H1 (cell line): Measurements from ENCODE around the gene STXBP2. TPM values are rescaled to one million over a fixed set of nuclear protein-coding genes. Genes with fewer than 3 reads are reported as not detected.

ENCODE experiments used
- NANOG ChIP-seq: IDR thresholded peaks from 2 replicates; pipeline ENCODE4 v1.6.1; 2011; ENCODE audit warnings: low read length, low read depth, mild to moderate bottlenecking, inconsistent platforms; ENCODE audit not compliant: insufficient read depth, poor library complexity, severe bottlenecking
- SP1 ChIP-seq: IDR thresholded peaks from 2 replicates; pipeline ENCODE4 v1.6.1; 2011; ENCODE audit warnings: low read depth, low read length
- polyA plus RNA-seq, 7 experiments: library from polyadenylated mRNA; depleted of rRNA in 3 of 7; stranded (reverse) in 5 of 7; unstranded in 2 of 7; fragments of >200 nt in 5 of 7; fragments of 200-250 nt in 2 of 7; gene quantifications; 1 replicate in 5 of 7; 2 replicates in 1 of 7; 4 replicates in 1 of 7; pipeline versions ENCODE4 v1.2.1 to v1.2.3, GENCODE V29; 2011 to 2013; ENCODE audit warnings: missing spikeins in 2 of 7, mixed read lengths in 2 of 7
- total RNA-seq: library from RNA; stranded (reverse); fragmentation: NEBNext Ultra II Directional; extraction: Animal tissue kit (Norgen Biotek cat#: 25700); gene quantifications from 2 replicates; pipeline ENCODE4 v1.2.1, GENCODE V29; 2021
- TF ChIP-seq, protein P1 (sequence below): fragments of 300-600 bp; sonication (generic); IDR thresholded peaks from 2 replicates; pipeline ENCODE4 v1.7.1; 2012; ENCODE audit warnings: low read length, moderate library complexity, mild to moderate bottlenecking, inconsistent platforms; ENCODE audit not compliant: insufficient replicate concordance

STXBP2 gene
- total and polyA plus RNA-seq, 2 of the 8 experiments (the other 6 are each of a cell fraction or from before 2014, with no cell fraction given): 52.9 to 53.8 TPM

DNA sequence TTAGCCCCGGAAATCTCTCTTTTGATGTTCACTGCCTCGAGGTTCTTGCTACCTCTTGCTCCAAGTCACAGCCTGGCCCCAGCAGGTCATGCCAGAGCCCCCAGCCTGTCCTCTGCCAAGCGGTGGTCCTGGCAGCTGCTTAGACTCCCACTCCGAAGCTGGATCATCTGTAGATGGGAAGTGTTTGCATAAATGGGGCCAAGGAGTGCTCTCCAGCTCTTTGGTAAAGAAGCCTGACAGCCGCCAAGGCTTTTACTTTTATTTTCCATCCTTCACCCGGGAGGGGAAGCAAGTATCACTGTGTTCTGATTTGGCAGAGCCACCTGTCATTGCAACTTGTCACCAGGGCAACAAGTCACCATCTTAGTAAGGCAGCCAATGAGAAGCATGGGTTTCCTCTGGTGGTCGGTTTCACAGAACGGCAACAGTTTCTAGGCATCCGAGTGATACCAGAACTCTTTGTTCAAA, 21.3 kb downstream of the STXBP2 start (continued):
- TF ChIP-seq, protein P1, sequence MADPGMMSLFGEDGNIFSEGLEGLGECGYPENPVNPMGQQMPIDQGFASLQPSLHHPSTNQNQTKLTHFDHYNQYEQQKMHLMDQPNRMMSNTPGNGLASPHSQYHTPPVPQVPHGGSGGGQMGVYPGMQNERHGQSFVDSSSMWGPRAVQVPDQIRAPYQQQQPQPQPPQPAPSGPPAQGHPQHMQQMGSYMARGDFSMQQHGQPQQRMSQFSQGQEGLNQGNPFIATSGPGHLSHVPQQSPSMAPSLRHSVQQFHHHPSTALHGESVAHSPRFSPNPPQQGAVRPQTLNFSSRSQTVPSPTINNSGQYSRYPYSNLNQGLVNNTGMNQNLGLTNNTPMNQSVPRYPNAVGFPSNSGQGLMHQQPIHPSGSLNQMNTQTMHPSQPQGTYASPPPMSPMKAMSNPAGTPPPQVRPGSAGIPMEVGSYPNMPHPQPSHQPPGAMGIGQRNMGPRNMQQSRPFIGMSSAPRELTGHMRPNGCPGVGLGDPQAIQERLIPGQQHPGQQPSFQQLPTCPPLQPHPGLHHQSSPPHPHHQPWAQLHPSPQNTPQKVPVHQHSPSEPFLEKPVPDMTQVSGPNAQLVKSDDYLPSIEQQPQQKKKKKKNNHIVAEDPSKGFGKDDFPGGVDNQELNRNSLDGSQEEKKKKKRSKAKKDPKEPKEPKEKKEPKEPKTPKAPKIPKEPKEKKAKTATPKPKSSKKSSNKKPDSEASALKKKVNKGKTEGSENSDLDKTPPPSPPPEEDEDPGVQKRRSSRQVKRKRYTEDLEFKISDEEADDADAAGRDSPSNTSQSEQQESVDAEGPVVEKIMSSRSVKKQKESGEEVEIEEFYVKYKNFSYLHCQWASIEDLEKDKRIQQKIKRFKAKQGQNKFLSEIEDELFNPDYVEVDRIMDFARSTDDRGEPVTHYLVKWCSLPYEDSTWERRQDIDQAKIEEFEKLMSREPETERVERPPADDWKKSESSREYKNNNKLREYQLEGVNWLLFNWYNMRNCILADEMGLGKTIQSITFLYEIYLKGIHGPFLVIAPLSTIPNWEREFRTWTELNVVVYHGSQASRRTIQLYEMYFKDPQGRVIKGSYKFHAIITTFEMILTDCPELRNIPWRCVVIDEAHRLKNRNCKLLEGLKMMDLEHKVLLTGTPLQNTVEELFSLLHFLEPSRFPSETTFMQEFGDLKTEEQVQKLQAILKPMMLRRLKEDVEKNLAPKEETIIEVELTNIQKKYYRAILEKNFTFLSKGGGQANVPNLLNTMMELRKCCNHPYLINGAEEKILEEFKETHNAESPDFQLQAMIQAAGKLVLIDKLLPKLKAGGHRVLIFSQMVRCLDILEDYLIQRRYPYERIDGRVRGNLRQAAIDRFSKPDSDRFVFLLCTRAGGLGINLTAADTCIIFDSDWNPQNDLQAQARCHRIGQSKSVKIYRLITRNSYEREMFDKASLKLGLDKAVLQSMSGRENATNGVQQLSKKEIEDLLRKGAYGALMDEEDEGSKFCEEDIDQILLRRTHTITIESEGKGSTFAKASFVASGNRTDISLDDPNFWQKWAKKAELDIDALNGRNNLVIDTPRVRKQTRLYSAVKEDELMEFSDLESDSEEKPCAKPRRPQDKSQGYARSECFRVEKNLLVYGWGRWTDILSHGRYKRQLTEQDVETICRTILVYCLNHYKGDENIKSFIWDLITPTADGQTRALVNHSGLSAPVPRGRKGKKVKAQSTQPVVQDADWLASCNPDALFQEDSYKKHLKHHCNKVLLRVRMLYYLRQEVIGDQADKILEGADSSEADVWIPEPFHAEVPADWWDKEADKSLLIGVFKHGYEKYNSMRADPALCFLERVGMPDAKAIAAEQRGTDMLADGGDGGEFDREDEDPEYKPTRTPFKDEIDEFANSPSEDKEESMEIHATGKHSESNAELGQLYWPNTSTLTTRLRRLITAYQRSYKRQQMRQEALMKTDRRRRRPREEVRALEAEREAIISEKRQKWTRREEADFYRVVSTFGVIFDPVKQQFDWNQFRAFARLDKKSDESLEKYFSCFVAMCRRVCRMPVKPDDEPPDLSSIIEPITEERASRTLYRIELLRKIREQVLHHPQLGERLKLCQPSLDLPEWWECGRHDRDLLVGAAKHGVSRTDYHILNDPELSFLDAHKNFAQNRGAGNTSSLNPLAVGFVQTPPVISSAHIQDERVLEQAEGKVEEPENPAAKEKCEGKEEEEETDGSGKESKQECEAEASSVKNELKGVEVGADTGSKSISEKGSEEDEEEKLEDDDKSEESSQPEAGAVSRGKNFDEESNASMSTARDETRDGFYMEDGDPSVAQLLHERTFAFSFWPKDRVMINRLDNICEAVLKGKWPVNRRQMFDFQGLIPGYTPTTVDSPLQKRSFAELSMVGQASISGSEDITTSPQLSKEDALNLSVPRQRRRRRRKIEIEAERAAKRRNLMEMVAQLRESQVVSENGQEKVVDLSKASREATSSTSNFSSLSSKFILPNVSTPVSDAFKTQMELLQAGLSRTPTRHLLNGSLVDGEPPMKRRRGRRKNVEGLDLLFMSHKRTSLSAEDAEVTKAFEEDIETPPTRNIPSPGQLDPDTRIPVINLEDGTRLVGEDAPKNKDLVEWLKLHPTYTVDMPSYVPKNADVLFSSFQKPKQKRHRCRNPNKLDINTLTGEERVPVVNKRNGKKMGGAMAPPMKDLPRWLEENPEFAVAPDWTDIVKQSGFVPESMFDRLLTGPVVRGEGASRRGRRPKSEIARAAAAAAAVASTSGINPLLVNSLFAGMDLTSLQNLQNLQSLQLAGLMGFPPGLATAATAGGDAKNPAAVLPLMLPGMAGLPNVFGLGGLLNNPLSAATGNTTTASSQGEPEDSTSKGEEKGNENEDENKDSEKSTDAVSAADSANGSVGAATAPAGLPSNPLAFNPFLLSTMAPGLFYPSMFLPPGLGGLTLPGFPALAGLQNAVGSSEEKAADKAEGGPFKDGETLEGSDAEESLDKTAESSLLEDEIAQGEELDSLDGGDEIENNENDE: no peak
- no peak for TF ChIP-seq NANOG
- TF ChIP-seq SP1: 0 out of 2 replicates have a peak, but pooled peaks have one; percentile 49
